Limb (tissue), 2 donors: Measurements from ENCODE around the gene GCNT3.
"Not testable (repeated sequence)": the region's sequence is repeated elsewhere in the genome, so short reads cannot be mapped to it uniquely, and the experiment has no call there.

Experiments
- DNase-seq, 2 donors: peaks; one replicate each; pipeline ENCODE4 v3.0.0-alpha.2; 2016; ENCODE audit errors: extremely low spot score in 2 of 2

The GCNT3 gene

DNA sequence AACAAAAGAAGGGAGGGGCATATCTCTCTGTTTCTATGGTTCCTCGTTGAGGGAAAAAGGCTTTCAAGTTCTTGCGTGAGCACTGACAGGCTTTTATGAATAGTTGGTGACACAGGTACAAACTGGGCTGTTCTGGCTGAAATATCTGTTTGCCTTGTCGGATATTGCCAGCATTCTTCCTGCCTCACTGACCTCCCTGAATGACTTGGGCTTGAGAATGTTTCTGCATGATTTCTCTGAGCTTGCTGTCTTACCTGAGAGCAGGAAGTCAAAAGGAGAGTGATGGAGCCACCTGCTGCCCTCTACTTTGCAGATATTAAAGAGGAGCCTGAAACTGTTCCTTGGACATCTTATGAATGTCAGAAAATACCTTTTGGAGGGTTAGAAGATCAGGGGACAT lies 4.8 kb downstream of the GCNT3 start:
- no peak for DNase-seq

DNA sequence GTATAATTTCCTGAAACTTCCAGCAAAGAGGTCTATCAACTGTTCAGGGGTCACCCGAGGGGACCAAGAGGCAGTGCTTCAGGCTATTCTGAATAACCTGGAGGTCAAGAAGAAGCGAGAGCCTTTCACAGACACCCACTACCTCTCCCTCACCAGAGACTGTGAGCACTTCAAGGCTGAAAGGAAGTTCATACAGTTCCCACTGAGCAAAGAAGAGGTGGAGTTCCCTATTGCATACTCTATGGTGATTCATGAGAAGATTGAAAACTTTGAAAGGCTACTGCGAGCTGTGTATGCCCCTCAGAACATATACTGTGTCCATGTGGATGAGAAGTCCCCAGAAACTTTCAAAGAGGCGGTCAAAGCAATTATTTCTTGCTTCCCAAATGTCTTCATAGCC lies 6.8 kb downstream of the GCNT3 start:
- no peak for DNase-seq

DNA sequence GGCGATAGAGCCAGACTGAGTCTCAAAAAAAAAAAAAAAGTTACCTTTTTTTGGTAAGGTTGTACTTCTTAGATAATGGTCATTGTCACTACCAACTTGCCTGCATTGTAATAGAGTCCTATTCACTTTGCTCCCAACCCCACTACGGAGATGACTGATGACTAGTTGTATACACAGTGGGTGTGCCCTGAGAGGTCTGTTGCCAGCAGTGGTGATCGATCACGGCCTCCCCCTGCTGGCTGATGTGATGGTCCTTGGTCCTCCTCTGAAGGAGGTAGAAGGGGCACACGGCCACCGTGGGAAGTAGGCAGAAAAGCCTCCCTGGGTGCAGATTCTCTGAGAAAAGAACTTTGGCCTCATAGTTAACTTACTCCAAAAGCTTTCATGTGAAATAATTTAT lies 10.7 kb downstream of the GCNT3 start:
- no peak for DNase-seq

DNA sequence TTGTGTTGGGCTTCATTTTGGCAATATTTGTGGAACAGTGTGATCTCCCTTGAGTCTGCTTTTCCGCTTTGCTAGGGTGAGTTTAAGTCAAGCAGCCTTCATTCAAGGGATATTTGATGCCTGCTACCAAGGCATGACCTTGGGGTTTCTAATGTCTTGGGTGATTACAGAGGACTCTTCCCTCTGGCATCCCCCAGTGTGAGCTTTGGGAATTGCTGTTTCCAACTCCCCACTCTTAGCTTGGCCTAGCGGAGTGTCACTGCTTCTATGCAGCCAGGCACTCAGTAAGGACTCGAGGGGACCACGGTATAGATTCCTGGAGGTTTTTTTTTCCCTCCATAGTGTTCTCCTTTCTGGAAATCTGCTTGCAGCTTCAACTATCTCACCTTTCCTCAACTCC lies 21.1 kb downstream of the GCNT3 start:
- DNase-seq = no peak

DNA sequence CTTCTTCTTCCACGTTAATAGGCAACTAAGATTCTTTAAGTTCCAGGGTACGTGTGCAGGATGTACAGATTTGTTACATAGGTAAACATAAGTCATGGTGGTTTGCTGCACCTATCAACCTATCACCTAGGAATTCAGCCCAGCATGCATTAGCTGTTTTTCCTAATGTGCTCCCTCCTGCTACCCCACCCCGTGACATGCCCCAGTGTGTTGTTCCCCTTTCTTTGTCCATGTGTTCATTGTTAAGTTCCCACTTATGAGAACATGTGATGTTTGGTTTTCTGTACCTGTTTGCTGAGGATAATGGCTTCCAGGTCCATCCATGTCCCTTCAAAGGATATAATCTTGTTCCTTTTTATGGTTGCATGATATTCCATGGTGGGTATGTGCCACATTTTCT lies 24.6 kb downstream of the GCNT3 start:
- no peak for DNase-seq

DNA sequence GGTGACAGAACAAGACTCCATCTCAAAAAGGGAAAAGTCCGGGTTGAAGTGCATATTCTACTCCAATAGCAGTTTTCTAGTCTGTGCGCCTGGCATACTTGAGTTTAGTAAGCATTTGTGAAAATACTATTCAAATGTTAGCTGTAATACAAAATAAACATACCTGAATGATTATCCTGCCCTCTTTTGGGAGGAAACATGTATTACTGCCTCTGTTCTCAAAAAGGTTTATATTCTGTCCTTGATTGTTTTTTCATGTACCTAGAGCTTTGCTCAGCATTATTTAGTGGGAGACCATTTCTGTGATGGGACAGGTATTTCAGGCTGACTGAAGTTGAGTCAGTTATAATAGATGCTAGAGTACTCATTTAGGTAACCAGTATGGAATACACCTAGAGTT lies 25.9 kb downstream of the GCNT3 start:
- not testable (repeated sequence) for DNase-seq

DNA sequence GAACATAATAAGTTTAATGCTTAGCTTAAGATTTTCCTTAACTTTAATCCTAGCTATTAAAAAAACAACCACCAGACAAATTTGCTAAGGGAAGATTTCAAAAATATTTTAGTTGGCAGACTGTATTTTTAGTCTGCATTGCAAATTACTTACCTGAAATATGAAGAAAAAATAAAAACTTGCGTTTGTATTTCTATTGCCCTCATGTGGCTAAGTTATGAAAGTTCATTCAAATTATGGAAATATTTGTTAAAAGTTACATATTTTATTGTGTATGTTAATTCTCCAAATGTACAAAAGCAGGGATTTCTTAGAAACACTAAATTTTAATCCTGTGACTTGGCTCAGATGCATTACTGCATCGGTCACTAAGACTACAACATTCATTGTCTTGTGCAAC lies 30.8 kb downstream of the GCNT3 start:
- DNase-seq = no peak

DNA sequence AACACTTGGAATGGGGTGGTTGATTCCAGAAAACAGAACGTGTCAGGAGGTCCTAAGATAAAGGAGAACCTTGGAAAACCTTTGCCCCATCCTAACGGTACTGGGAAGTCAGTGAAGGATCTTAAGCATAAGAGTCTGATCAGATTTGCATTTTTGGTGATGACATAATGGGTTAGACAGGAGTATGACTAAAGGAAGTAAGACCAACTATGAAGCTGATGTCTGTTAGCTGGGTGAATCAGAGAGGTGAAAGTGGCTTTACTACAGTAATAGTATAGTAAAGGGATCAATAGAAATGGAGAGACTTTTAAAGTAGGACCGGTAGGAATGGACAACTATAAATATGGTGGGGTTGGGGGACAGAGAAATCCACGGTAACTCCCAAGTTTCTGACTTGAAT lies 33.2 kb downstream of the GCNT3 start:
- no peak for DNase-seq

DNA sequence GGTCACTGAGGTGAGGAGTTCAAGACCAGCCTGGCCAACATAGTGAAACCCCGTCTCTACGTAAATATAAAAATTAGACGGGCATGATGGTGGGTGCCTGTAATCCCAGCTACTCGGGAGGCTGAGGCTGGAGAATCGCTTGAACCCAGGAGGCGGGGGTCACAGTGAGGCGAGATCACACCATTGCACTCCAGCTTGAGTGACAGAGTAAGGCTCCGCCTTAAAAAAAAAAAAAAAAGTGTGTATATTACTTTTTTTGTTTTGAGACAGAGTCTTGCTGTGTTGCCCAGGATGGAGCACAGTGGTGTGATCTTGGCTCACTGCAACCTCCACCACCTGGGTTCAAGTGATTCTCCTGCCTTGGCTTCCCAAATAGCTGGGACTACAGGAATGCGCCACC lies 34.2 kb downstream of the GCNT3 start:
- not testable (repeated sequence) for DNase-seq

DNA sequence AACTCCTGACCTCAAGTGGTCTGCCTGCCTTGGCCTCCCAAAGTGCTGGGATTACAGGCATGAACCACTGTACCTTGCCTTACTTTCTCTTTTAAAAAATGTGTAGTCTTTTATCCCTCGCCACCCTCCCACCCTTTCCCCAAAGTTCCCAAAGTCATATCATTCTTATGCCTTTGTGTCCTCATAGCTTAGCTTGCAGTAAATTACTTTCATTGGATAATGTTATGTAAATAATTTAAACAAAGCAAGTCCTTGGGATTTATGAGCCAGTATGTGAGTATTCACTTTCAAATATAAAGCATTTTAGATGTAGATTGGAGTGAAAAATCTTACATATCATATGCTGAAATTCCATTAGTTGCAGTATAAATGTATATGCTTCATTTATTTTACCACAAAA lies 34.7 kb downstream of the GCNT3 start:
- DNase-seq = no peak

DNA sequence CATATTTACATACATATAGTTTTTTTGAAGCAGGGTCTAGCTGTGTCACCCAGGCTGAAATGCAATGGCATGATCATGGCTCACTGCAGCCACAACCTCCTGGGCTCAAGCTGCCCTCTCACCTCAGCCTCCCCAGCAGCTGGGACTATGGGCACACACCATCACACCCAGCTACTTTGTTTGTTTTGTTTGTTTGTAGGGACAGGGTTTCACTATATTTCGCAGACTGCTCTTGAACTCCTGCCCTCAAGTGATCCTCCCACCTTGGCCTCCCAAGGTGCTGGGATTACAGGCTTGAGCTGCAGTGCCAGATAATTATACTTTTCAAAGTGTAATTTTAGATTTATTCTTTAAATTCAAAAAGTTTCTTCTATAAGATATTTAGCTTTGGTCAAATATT lies 35.5 kb downstream of the GCNT3 start:
- DNase-seq = no peak

DNA sequence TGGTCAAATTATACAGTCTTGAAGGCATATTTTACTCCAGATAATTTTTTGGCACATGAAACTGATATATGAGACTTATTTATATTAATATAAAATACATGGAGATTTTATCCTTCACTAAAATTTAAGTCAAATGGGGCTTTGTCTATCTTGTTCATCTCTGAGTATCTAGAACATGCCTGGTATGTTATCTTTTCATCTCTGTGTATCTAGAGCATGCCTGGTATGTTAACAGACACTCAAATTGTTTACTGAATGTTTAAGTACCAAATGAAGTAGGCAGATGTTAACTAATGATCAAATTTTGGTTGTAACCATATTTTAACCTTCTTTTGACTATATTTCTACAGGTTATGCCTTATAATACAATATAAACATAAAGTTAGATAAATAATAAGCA lies 38.0 kb downstream of the GCNT3 start:
- DNase-seq = no peak

DNA sequence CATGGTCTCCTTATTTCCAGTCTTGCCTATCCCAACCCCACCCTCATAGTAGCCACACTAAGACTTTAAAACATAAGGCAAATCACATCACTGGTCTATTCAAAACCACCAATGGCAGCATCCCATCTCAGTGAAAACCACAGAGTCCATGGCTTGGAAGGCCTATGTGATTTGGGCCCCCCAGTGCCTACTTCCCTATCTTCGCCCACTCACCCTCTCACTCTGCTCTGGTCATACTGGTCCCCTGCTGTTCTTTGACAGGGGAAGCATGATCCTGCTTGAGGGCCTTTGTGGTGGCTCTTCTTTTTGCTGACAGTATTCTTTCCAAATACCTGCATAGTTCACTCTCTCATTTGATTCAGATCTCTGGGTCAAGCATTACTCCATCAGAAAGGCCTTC lies 42.5 kb downstream of the GCNT3 start:
- DNase-seq = no peak

DNA sequence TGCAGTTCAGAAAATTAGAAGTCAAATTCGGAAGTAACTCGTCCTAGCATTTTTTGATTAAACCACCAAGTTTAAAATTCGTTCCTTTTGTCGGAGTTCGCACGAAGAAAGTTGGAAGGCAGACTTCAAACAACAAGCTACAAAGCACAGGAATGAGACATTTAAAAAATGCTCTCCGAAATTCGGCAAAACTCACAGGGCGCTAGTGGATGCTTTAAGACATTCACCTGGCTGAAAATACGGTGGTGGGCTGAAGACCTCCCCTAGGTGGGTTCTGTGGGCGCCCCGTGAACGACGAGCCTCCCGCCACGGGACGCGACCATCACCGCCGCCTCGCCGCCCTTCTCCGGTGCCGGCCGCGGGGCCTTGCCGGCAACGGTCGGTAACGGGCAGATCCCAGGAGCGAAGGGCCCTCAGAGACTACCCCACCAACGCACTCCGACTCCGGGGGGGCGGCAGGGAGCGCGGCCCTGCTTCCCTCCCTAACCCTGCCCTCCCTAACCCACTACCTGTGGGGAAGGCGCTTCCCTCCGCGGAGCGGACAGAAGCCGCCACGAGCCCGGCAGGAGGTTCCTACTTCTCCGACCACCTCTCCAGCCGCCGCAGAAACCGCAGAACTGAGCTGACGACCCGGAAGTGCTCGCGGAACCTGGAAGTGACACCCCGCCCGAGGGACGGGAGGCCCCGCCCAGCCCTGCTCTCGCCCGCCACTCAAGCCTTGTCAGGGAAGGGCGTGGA lies 45.5 kb downstream of the GCNT3 start, which contains the start of gene GTF2A2:
TSS of gene GTF2A2 (minus strand) at position 619 of the 738 bp plus-strand sequence. CDS start 5,238 bp downstream, outside the sequence.
- DNase-seq = peak; percentile 94 to 96

DNA sequence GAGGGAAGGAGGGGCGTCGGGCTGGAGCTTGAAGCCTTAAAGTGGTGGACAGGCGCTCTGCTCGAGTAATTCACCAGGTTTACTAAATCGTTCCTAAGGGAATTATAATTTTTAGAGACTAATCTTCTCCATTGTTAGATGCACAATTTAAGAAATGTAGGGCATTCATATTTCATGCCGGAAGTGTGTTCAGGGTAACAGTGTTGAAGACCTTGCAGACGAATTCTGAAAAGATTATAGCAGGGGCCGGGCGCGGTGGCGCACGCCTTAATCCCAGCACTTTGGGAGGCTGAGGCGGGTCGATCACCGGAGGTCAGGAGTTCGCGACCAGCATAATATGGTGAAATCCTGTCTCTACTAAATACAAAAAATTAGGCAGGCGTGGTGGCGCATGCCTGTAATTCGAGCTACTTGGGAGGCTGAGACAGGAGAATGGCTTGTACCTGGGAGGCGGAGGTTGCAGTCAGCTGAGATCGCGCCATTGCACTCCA lies 46.1 kb downstream of the GCNT3 start:
- DNase-seq = no peak

DNA sequence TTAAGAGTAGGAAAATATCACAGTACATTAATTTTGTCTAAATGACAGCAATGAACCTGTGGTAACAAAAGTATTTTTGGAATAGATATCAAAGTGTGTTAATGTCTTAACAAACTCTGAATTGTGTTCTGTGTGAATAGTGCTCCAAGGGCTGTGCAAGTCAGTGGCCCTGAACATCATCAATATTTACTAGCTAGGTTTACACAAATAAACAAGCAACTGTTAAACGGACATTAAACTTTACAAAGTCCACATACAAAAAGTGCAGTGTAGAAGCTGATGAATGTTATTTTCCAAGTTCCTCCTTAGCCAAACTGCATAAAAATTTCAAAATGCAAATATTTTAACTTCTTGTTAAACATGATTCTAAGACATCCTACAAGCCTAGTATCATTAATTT lies 47.8 kb downstream of the GCNT3 start:
- DNase-seq = no peak

DNA sequence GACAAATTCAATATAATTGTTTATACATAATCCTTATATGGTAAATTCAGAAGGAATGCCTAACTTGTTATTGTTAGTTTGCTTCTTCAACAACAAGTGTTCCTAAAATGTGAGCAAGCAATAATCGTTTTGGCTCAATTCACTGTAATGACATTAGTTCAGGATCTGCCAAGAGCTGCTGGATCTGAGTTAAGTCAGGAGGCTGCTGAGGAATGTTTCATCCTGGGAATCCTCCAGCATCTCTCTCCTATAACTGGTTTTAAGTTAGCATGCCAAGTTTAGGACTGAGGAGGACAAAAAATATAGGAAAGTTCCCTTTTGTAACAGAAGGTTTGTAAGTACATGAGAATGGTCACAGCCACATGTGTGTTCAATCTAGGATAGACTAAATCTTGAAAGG lies 50.7 kb downstream of the GCNT3 start:
- DNase-seq = peak in 1 of 2 donors; percentile 56

DNA sequence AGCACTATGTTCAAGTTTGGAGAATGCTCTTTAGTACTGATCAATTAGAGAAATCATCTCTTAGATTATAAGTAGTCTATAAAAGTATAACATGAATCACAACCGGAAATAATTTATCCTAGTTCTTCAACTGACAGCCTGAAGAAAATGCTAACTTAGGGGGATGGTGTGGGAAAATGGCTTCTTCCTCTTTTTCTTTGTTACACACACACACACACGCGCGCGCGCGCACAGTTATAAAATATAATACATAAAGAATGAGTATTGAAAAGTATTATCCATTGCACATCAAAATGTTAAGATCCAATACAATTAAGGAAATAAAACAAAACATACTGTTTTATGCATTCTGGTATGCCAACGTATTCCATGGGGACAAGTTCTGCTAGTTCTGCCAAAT lies 57.0 kb downstream of the GCNT3 start:
- no peak for DNase-seq
